NCI-H2227 treated with DMSO at 0.1 percent for 48 hours (cell line): ENCODE measurements around the gene ASB2.

Experiments used
- DNase-seq: peaks from one replicate; lab custom pipeline; 2025; lab: John Stamatoyannopoulos, UW

The ASB2 gene

DNA sequence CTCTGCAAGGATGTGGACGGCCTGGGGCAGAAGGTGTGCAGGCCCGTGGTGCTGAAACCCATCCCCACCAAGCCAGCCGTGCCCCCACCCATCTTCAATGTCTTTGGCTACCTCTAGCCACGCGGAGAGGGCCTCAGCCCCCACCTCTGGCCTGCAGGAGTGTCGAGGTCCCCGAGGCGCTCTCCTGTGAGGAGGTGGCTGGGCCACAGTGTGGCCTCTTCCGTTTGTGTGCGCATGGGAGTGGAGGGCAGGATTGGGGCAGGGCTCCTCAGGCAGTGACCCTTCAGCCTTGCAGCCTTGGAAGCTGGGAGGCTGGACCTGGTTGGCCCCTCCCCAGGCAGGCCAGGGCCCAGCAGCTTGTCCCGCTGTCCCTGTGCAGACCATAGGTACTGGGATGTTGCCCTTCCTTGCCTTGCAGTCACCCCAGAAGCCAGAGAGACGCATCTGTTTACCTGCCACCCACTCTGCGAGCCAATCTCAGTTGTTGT is 47.3 kb downstream of the ASB2 start:
- DNase-seq = no peak

DNA sequence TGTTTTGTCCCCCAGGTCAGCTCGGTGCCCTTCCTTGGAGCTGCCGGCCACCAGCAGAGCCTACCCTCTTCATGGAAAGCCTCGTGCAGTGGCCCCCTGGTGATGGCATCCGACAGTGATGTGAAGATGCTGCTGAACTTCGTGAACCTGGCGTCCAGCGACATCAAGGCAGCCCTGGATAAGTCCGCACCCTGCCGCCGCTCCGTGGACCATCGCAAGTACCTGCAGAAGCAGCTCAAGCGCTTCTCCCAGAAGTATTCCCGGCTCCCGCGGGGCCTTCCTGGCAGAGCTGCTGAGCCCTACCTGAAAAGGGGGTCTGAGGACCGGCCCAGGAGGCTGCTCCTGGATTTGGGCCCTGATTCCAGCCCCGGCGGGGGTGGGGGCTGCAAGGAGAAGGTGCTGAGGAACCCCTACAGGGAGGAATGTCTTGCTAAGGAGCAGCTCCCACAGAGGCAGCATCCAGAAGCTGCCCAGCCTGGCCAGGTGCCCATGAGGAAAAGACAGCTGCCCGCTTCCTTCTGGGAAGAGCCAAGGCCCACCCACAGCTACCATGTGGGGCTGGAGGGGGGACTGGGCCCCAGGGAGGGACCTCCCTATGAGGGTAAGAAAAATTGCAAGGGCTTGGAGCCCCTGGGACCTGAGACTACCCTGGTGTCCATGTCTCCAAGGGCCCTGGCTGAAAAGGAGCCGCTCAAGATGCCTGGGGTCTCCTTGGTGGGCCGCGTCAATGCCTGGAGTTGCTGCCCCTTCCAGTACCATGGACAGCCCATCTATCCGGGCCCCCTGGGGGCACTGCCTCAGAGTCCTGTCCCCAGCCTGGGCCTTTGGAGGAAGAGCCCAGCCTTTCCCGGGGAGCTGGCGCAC is 48.0 kb downstream of the ASB2 start:
- DNase-seq = no peak

DNA sequence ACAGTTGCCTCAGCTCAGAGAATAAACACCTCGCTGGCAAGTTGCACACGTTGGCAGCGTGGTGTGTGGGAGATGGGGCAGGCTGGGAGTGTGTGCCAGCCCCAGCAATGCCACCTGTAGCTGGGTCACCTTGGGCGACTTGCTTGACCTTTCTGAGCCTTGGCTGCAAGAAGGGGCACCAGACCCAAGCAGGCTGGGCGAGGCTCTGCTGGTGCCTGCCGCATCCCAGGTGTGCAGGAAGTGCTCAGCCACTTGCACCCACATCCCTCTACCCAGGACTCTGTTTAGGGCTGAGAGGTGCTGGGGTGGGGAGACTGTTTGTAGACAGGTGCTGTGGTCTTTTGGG is 48.6 kb downstream of the ASB2 start:
- DNase-seq = no peak

- DNase-seq = no peak
Measured at GRCh38 chr14:93926873-93927799, 49.2 kb downstream of the ASB2 start, which contains the start of gene FAM181A. TSS of gene FAM181A (plus strand) at chr14:93927344. CDS start at chr14:93928286, 942 bp downstream.

DNA sequence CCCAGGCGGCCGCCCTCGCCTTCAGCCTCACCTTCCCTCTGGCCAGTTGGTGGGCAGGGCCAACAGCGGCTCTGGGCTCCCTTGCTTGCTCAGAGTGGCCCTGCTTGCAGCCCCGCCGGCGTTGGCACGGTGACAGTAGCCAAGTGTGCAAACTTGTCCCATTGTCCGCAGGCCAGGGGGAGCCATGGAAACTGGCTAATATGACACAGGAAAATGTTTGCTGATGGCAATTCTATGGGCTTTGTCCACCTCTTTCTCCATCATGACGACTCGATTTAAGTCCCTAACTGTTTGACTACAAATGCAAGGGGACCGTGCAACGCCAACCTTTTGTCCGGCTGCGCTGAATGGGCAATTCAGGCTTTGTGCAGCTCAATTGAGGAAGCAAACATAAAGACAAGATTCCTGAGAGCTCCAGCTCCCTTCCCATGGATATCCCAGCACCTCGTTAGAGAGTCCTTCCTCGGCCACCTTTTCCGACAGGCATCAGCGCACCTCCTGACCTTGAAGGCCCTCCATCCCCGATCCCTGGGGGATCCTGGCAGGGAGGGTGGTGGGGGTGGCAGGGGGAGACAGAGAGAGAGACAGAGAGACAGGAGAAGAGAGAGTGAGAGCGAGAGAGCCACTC is 50.0 kb downstream of the ASB2 start:
- no peak for DNase-seq

DNA sequence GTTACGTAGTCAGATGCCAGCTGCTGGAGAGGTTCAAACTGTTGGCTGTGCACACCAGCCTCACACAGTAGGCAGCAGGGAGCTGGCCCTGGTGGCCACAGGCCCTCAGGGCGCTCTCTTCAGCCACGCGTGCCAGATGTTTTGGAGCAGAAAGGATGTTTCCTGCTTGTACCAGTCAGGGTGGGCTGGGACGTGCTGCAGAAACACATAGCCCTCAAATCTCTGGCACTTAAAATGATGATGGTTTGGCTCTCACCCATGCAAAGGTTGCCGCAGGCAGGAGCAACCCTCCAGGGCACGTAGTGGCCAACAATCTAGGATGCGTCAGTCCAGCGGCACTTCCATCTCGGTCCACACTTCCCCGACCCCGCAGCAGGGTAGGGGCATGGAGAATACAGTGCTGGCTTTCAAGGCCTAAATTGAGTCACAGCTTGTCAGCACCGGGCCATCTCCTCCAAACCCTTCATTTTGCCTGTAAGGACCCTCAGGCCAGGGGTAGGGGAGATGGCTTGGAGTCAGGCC is 50.9 kb downstream of the ASB2 start:
- DNase-seq = no peak

DNA sequence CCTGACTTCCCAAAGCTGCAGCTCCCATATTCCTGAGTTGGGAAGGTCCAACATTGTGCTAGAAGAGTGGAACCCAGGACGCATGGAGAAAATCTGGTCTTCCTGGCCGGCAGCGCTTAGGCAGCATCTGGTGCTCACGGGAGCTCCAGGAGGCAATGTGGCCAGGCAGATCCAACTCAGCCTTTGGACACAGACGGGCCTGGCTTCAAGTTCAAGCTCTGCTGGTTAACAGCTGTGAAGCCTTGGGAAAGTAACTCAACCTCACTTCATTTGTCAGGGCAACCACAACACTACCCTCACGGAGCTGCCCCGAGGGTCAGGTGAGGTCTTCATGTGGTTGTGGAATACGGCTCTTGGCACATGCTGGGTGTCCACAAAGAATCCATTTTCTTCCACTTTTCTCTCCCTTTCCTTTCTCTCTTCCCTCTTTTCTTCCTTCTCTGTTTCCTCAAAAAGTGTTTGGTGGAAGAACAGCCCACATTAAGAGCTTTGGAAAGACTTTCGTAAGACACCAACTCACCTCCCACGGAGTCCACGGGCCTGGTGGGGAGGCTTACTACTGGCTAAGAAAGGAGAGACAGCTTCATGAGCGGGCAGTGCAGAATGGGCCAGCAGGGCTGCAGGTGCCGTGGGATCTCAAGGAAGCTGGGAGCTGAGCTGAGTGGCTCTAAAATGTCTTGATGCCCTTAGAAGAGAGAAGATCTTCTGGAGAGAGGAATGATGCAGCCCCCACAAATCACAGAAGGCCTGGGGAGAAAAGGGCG is 51.6 kb downstream of the ASB2 start:
- no peak for DNase-seq

- DNase-seq = no peak
Measured at GRCh38 chr14:93923626-93924025, 52.7 kb downstream of the ASB2 start.

- no peak for DNase-seq
Measured at GRCh38 chr14:93921001-93921806, 55.2 kb downstream of the ASB2 start.

DNA sequence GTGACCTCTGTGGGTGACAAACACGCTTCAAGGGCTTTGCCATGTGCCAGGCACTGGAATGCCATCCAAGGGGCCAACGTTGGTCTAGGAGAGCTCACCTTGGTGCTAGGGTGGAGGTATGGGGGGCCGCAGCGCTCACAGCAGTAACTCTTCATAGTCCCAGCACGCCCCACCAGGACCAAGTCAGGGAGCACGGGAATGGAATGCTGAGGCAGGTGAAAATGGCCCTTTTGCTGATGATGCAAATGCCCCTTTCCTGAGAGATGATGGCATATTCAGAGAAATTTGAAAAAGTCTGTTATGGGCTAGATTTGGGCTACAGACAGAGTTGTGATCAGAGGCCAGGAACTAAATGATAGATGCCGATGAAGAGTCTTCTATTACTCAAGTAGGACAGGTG is 59.2 kb downstream of the ASB2 start:
- no peak for DNase-seq

GRCh38 chr14:93916498-93916897 is 59.9 kb downstream of the ASB2 start:
- DNase-seq = no peak

DNA sequence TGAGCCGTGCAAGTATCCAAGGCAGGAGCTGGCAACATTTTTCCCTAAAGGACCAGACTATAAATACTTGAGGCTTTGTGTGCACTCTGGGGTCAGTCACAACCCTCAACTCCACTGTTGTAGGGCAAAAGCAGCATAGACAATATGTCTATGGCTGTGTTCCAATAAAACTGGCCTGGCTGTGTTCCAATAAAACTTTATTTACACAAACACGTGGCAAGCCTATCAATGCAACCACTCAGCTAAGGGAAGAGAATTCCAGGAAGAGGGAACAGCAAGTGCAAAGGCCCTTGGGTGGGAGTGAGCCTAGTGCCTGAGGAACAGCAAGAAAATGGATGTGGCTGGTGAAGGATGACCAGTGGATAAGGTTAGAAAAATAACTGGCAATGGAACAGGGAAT is 60.6 kb downstream of the ASB2 start:
- DNase-seq = no peak

- DNase-seq = no peak
Measured at GRCh38 chr14:93915070-93915705, 61.2 kb downstream of the ASB2 start.

DNA sequence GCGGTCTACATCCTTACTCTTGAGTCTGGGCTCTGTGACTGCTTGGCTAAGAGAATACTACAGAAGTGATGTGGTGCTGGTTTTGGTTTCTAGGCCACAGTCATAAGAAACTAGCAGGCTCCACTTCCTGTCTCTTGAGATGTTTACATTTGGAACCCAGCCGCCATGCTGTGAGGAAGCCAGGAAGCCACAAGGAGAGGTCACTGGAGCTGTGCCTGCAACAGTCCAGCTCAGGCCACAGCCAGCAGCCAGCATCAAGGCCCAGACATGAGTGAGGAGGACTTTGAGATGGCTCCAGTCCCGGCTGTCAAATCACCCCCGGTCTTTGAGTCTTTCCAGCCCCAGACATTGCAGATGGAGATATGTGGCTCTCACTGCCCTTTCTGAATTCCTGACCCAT is 62.1 kb downstream of the ASB2 start:
- DNase-seq = no peak

DNA sequence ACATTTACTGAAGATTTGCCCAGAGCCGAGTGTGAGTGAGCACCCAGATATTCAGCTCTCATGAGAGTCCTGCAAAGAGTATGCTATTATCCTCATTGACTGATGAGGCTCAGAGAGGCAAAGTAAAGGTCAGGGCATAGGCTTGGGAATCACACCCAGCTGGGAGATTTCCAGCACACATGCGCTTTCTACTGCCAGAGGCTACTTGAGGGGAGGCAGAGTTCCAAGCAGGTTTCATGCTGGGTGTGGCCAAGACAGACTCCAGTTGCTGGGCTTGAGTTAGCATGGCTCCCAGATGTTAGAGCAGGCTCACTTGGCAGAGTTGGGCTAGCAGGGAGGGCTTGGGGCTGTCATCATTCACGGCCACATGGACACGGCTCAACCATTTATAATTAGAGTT is 63.6 kb downstream of the ASB2 start:
- DNase-seq = no peak

GRCh38 chr14:93911975-93912615 is 64.3 kb downstream of the ASB2 start:
- no peak for DNase-seq

GRCh38 chr14:93909429-93910128 is 66.8 kb downstream of the ASB2 start:
- no peak for DNase-seq

DNA sequence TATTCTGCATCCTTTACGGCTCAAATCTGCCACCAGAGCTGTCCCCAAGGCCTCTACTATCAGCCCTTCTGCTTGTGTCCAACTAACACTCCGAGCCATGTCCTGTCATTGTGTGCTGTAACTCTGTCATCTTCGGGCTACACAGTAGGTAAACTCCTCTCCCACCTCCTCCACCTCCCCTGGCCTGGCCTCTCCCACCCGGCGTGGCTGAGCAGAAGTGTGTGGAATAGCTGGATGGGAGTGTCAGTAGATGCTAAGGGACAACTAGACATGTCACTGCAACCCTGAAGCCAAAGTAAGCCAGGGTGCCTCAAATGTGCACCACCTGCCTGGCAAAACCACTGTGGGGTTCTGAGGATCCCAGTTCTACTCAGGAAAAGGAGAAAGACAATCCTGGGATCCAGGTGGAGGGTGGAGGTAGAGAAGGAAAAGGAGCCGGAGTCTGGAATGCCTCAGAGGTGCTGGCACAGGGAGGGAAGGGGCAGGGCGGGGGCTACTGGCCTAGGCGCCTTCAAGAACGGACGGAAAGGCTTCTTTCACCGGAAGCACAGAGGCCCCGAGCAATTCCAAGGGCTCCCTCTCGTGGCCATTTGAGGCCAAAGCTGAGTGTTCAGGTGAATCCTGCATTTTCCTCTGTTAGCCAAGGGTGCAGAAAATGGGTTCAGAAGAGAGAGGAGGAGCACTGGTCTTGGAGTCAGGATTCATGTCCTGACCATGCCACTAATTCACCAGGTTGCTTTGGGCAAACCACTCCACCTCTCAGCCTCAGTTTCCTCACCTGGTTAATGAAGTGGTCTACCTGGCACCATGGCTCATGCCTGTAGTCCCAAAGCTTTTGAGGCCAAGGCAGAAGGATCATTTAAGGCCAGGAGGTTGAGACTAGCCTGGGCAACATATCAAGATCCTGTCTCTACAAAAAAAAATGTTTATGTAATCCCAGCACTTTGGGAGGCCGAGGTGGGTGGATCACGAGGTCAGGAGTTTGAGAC is 69.7 kb downstream of the ASB2 start:
- DNase-seq = peak; percentile 14
